Liver (tissue), 9 donors: ENCODE measurements around the gene ADGRG1. TPM values are rescaled to one million over a fixed set of nuclear protein-coding genes. Genes with fewer than 3 reads are reported as not detected.

Source experiments
- DNase-seq: peaks from one replicate; pipeline ENCODE4 v3.0.0-alpha.2; 2017; ENCODE audit warnings: low spot score
- H3K27ac ChIP-seq, 2 donors: one replicate each; pipeline ENCODE4 v1.7.0; 2013; ENCODE audit warnings: inconsistent platforms in 2 of 2, low read length in 2 of 2, control low read depth in 1 of 2, low read depth in 1 of 2, mild to moderate bottlenecking in 1 of 2
- H3K27me3 ChIP-seq, 4 donors: one replicate each; pipeline versions ENCODE4 v1.6.1 to v1.7.0; 2013; ENCODE audit warnings: low read length in 3 of 4, inconsistent platforms in 1 of 4, mild to moderate bottlenecking in 1 of 4, moderate library complexity in 1 of 4; ENCODE audit not compliant: control insufficient read depth in 4 of 4, insufficient read depth in 4 of 4
- H3K36me3 ChIP-seq, 4 donors: one replicate each; pipeline versions ENCODE4 v1.6.1 to v1.7.0; 2013; ENCODE audit warnings: low read length in 3 of 4, mild to moderate bottlenecking in 3 of 4, low read depth in 1 of 4, moderate library complexity in 1 of 4; ENCODE audit not compliant: control insufficient read depth in 4 of 4, insufficient read depth in 3 of 4
- H3K4me1 ChIP-seq, 4 donors: one replicate each; pipeline versions ENCODE4 v1.6.1 to v1.7.0; 2013; ENCODE audit warnings: low read length in 3 of 4, mild to moderate bottlenecking in 3 of 4, moderate library complexity in 1 of 4; ENCODE audit not compliant: control insufficient read depth in 4 of 4, insufficient read depth in 4 of 4
- H3K4me3 ChIP-seq, 3 donors: one replicate each; pipeline versions ENCODE4 v1.6.1 to v1.7.0; 2013; ENCODE audit warnings: low read length in 3 of 3, control low read depth in 1 of 3, low read depth in 1 of 3, mild to moderate bottlenecking in 1 of 3
- H3K9ac ChIP-seq, 2 donors: one replicate each; pipeline ENCODE4 v1.7.0; 2013; ENCODE audit warnings: low read length in 2 of 2, mild to moderate bottlenecking in 2 of 2, moderate library complexity in 2 of 2, control low read depth in 1 of 2, low read depth in 1 of 2
- H3K9me3 ChIP-seq, 4 donors: one replicate each; pipeline versions ENCODE4 v1.6.1 to v1.7.0; 2013; ENCODE audit warnings: low read length in 3 of 4; ENCODE audit not compliant: control insufficient read depth in 4 of 4
- ATF3 ChIP-seq: IDR thresholded peaks from 2 replicates; pipeline ENCODE4 v1.6.1; 2016; ENCODE audit warnings: antibody characterized with exemption
- CTCF ChIP-seq: fragments of 150-350 bp; IDR thresholded peaks from 2 replicates; pipeline ENCODE4 v1.5.1; 2017; ENCODE audit warnings: improper control_type of control experiment, low read depth, low read length; ENCODE audit not compliant: missing input control
- EGR1 ChIP-seq, 2 donors: IDR thresholded peaks; 2 replicates each; pipeline ENCODE4 v1.6.1; 2016 to 2018; ENCODE audit warnings: antibody characterized with exemption in 2 of 2, low read depth in 2 of 2
- FOXA1 ChIP-seq: IDR thresholded peaks from 2 replicates; pipeline ENCODE4 v1.6.1; 2016; ENCODE audit warnings: antibody characterized with exemption
- FOXA2 ChIP-seq: IDR thresholded peaks from 2 replicates; pipeline ENCODE4 v1.6.1; 2016; ENCODE audit warnings: antibody characterized with exemption
- GABPA ChIP-seq, 2 donors: IDR thresholded peaks in 1 of 2; conservative IDR thresholded peaks in 1 of 2; 2 replicates each; pipeline ENCODE4 v1.6.1; 2016; ENCODE audit warnings: antibody characterized with exemption in 2 of 2, mild to moderate bottlenecking in 1 of 2, moderate library complexity in 1 of 2
- HNF4G ChIP-seq: IDR thresholded peaks from 2 replicates; pipeline ENCODE4 v1.6.1; 2016; ENCODE audit warnings: antibody characterized with exemption
- JUND ChIP-seq, 2 donors: IDR thresholded peaks; 2 replicates each; pipeline ENCODE4 v1.6.1; 2016; ENCODE audit warnings: antibody characterized with exemption in 2 of 2
- MAX ChIP-seq: IDR thresholded peaks from 2 replicates; pipeline ENCODE4 v1.6.1; 2016; ENCODE audit warnings: antibody characterized with exemption
- NR2F2 ChIP-seq: IDR thresholded peaks from 2 replicates; pipeline ENCODE4 v1.6.1; 2016; ENCODE audit warnings: antibody characterized with exemption
- RAD21 ChIP-seq, 2 donors: IDR thresholded peaks; 2 replicates each; pipeline ENCODE4 v1.6.1; 2016; ENCODE audit warnings: antibody characterized with exemption in 2 of 2, mild to moderate bottlenecking in 2 of 2
- REST ChIP-seq: IDR thresholded peaks from 2 replicates; pipeline ENCODE4 v1.6.1; 2016; ENCODE audit warnings: antibody characterized with exemption, mild to moderate bottlenecking
- RXRA ChIP-seq, 2 donors: IDR thresholded peaks; 2 replicates each; pipeline ENCODE4 v1.6.1; 2017 to 2018; ENCODE audit warnings: antibody characterized with exemption in 2 of 2, mild to moderate bottlenecking in 1 of 2
- SP1 ChIP-seq: IDR thresholded peaks from 2 replicates; pipeline ENCODE4 v1.6.1; 2018; ENCODE audit warnings: antibody characterized with exemption, mild to moderate bottlenecking
- TAF1 ChIP-seq: conservative IDR thresholded peaks from 2 replicates; pipeline ENCODE4 v1.6.1; 2016; ENCODE audit warnings: antibody characterized with exemption, mild to moderate bottlenecking
- YY1 ChIP-seq: IDR thresholded peaks from 2 replicates; pipeline ENCODE4 v1.6.1; 2016; ENCODE audit warnings: antibody characterized with exemption, mild to moderate bottlenecking
- ZBTB33 ChIP-seq: IDR thresholded peaks from 2 replicates; pipeline ENCODE4 v1.6.1; 2016; ENCODE audit warnings: antibody characterized with exemption
- WGBS: extraction: QIAGEN DNeasy Blood & Tissue Kit; methylation state at CpG from one replicate; pipeline ENCODE4 v1.1.7; 2013; 5-methylcytosine and 5-hydroxymethylcytosine counted together
- polyA plus RNA-seq, 2 donors: library from polyadenylated mRNA; stranded (reverse) in 1 of 2; unstranded in 1 of 2; fragments of 200-250 nt in 1 of 2; fragments of >200 nt in 1 of 2; fragmentation: Nextera tagmentation in 1 of 2; extraction: Ambion mirVana in 1 of 2; gene quantifications; one replicate each; pipeline versions ENCODE4 v1.2.1 to v1.2.3, GENCODE V29; 2013 to 2015
- total RNA-seq, 2 donors: library from RNA; depleted of rRNA; stranded (reverse); fragments of >200 nt; gene quantifications; one replicate each; pipeline ENCODE4 v1.2.3, GENCODE V29; 2014
- donor health status: healthy.
- donor health status: healthy.
- donor health status: healthy.
- donor health status: healthy.
- donor health status: healthy.

Gene ADGRG1
- total and polyA plus RNA-seq, 4 donors: 1.7 to 3.3 (median 2.0) TPM

- no peaks in the 10 kb centered on the region for H3K27me3 ChIP-seq
- H3K27ac ChIP-seq: no peak overlapping the region
- peaks cover 2 to 31% (median 19%) of the 10 kb centered on the region in 4 donors for H3K4me1 ChIP-seq
- no peak overlapping the region for H3K4me3 ChIP-seq
- DNase-seq: no peak
- 96% methylated on average over 17 of the region's 17 CpGs for WGBS
- H3K36me3 ChIP-seq: no peaks in the 10 kb centered on the region
- H3K9ac ChIP-seq: no peak overlapping the region
- no peak for TF ChIP-seq TAF1
- no peak for TF ChIP-seq FOXA1
- TF ChIP-seq YY1: no peak
- no peak for TF ChIP-seq EGR1 (IDR thresholded peaks at IDR 0.05; ENCODE audit: low read depth in 2 of 2)
- TF ChIP-seq SP1: no peak
- no peak for TF ChIP-seq CTCF
- no peak for TF ChIP-seq NR2F2
- no peak for TF ChIP-seq FOXA2
- TF ChIP-seq ATF3: no peak
- no peak for TF ChIP-seq HNF4G
- no peak for TF ChIP-seq RXRA (IDR thresholded peaks at IDR 0.05)
- TF ChIP-seq GABPA (IDR thresholded peaks at IDR 0.05 in 1 of 2, conservative IDR thresholded peaks at IDR 0.05 in 1 of 2): no peak
- no peak for TF ChIP-seq RAD21 (IDR thresholded peaks at IDR 0.05)
- no peak for TF ChIP-seq MAX
- TF ChIP-seq JUND (IDR thresholded peaks at IDR 0.05): no peak
- no peak for TF ChIP-seq REST
- TF ChIP-seq ZBTB33: no peak
- no peaks in the 10 kb centered on the region for H3K9me3 ChIP-seq
Observed at GRCh38 chr16:57697896-57698537, 69.6 kb downstream of the ADGRG1 start.
